Retina (tissue), 1 donor: ENCODE data around the gene CEP350.

Experiments used
- DNase-seq: peaks from one replicate; pipeline ENCODE4 v3.0.0-alpha.2; 2016

Gene CEP350, protein sequence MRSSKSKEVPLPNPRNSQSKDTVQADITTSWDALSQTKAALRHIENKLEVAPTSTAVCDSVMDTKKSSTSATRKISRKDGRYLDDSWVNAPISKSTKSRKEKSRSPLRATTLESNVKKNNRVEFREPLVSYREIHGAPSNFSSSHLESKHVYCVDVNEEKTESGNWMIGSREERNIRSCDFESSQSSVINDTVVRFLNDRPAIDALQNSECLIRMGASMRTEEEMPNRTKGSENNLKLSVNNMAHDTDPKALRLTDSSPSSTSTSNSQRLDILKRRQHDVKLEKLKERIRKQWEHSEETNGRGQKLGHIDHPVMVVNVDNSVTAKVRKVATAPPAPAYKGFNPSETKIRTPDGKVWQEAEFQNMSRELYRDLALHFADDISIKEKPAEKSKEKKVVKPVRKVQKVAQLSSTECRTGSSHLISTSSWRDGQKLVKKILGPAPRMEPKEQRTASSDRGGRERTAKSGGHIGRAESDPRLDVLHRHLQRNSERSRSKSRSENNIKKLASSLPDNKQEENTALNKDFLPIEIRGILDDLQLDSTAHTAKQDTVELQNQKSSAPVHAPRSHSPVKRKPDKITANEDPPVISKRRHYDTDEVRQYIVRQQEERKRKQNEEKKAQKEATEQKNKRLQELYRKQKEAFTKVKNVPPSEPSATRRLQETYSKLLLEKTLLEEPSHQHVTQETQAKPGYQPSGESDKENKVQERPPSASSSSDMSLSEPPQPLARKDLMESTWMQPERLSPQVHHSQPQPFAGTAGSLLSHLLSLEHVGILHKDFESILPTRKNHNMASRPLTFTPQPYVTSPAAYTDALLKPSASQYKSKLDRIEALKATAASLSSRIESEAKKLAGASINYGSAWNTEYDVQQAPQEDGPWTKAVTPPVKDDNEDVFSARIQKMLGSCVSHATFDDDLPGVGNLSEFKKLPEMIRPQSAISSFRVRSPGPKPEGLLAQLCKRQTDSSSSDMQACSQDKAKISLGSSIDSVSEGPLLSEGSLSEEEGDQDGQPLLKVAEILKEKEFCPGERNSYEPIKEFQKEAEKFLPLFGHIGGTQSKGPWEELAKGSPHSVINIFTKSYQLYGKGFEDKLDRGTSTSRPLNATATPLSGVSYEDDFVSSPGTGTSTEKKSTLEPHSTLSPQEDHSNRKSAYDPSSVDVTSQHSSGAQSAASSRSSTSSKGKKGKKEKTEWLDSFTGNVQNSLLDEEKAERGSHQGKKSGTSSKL (N-terminal part only)

DNA sequence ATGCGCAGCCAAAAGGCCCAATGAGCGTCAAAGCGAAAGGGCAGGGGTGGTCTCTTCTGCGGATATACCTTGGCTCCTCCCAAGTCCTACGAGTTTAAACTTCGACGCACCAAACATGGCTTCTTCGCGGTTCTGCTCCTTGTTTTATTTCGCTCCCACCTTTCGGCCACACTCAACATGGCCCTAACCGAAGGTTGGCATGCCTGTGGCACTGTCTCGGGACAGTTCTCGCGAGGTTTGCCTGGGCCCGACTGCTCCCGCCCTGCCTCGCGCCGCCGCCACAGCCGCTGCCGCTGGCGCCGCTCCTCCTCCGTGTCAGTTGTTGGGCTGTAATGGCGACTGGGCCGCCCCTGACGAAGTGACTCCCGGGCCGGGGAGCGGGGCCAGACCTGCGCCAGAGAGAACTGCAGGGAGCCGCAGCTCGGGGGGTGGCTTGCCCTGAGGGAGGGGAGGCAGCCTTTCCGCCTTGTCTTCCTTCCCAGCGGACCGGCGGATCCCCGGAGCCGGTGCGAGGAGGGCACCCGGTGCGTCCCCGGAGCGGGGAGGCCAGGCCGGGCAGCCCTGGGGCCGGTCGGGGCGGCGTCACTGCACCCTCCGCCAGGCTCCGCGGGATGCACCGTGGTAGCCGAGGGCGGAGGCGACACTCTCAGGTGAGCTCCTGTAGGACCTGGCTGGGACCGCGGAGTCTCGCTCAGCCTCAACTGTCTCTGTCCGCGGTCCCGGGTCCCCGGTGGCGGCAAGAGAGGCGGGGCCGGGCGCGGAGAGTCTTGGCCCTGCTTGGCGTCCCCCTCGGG lies at the start of gene CEP350:
Gene CEP350, plus strand, starts transcription at position 318 of the 794 bp plus-strand sequence. CDS start 31,372 bp downstream, outside the sequence.
- DNase-seq = peak; percentile 97

DNA sequence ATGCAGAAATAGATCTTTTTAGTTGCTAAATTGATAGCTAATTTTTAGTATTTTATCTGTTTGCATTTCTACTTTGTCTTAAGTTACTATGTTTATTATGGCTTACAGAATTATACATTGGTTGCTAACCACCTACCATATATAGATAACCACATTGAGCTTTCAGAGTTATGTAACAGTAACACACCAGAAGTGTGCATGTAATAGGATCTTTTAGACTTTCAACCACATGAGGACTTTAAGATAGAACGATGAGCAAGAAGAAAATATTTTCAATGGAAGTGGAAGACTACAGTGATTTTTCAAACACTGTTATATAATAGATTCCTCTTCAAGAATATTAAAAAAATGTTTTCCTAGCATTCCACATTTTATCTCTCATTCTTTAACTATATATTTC lies 43.7 kb upstream of the CEP350 start:
- DNase-seq = no peak

DNA sequence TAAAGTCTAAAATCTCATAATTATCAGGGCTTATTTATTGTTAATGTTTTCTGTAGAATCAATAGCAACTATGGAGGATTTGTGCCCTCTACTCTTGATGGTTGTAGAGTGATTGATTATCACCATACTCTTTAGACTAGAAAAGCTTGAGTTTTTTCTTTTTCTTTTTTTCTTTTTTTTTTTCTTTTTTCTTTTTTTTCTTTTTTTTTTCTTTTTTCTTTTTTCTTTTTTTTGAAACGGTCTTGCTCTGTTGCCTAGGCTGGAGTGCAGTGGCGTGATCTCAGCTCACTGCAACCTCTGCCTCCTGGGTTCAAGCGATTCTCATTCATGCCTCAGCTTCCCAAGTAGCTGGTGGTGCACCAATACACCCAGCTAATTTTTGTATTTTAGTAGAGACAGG lies 42.8 kb upstream of the CEP350 start:
- DNase-seq = no peak

DNA sequence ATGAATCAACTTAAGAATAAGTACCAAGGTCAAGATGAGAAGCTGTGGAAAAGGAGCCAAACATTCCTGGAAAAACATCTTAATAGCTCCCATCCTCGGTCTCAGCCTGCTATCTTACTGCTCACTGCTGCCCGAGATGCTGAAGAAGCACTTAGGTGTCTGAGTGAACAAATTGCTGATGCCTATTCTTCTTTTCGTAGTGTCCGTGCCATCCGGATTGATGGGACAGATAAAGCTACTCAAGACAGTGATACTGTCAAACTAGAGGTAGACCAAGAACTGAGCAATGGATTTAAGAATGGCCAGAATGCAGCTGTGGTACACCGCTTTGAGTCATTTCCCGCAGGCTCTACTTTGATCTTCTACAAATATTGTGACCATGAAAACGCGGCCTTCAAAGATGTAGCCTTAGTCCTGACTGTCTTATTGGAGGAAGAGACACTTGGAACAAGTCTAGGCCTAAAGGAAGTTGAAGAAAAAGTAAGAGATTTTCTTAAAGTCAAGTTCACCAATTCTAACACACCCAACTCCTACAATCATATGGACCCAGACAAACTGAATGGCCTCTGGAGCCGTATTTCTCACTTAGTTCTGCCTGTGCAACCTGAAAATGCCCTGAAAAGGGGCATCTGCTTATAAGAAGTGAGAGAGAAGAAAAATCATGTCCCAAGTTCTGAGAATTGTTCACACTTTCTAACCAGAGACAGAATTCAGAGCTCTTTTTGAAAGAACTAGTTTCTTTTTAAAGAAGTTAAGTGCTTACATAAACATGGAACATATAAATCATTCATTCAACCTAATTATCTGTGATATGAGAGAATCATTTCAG lies 36.8 kb upstream of the CEP350 start:
- DNase-seq = no peak

DNA sequence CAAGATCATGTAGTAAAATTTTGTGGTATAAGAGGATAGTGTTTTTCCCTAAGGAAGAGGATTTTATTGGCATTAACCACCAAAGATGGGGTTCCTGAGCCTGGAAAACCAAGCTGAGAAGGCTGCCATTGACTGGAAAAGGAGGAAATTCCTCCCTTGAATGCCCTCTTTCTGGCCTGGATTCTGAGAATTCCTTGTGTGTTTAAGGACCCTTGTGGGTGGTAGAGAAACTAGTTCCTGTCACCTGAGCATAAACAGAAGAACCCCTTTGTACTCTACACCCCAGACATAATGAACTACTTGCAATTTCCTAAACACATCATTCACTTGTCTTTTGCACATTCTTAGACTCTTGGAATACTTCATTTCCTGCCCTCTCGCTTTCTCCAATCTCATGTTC lies 33.1 kb upstream of the CEP350 start:
- no peak for DNase-seq

DNA sequence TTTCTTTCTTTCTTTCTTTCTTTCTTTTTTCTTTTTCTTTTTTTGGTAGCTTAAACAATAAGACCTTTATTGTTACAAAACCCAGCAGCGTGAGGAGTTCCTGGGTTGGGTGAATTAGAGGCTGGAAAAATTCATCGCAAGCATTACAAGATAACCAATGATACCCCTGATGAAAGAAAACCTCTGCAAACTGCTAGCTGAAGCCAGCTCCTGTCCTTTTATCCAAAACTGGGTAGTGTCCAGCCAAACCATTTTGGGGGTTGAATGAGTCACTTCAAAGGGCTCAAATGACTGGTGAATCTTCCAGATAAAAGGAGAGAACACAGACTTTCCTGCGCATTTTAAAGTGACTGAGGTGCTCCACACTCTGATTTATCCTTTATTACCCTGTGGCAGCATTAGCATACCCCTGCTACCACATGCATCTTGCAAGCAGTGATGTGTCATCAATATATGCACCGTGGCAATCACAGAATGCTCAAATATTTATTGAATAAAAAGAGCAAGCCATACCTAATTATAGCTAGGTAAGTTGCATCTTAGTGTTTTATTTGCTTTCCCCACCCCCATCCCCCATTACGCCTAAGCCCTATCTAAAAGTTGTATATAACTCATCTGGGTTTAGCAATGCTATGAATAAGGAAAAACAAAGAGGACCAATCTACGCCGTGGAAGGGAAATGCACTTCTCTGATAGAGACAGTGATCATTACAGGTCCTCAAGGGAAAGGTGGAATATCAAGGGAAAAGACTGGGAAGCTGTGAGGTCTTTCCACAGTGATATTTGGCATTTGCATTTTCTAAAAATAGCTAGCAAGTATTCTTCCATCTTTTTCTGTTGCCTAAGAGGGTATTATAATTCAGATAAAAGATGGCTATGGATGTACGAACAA lies 32.4 kb upstream of the CEP350 start:
- no peak for DNase-seq

DNA sequence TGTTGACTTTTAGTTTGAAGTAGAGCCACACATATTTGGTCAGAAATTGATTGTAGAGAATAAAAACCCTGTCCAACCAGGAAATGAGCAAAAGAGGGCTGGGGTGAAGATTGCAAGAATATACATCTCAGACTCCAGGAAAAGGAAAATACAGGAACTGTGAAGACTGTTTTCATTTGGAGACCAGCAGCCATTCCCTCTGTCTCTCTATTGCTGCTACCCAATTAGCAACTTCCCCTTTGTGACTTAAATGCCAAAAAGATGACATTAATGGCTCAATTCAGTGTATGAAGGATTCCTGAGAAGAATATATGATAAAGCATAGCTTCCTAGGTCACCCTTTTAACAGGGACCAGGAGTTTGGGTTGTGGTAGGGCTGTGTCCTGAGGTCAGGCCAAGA lies 31.6 kb upstream of the CEP350 start:
- no peak for DNase-seq

DNA sequence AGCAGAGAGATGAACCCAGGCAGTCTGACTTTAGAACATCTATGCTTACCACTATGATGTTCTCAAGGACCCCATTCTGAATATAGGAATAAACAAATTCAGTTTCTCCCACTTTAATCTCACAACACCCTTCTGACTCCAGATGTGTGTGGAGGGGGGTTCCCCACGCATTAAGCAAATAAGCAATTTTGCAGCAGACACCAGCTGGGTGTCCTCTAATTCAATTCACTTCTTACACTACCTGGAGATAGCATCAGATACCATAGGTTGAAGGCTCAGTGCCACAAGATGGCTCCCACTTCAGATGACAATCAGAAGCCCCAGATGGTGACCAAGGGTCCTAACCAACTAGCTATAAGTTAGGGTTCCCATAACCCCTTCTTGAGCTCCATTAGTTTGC lies 30.3 kb upstream of the CEP350 start:
- DNase-seq = no peak

DNA sequence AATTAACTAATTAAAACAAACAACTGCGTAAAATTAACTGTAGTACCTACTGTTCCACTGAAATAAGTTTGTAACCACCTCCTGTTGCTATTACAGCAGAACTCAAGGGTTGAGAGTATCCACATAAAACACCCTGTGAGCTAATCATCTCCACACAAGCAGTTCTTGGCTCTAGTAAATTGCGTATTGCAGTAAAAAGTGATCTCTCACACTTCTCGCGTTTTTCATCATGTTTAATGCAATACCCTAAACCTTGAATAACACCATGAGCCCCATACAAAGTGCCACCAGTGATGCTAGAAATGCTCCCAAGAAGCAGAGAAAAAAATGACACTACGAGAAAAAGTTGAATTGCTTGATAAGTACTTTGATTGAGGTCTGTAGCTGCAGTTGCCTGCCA lies 29.3 kb upstream of the CEP350 start:
- DNase-seq = no peak

DNA sequence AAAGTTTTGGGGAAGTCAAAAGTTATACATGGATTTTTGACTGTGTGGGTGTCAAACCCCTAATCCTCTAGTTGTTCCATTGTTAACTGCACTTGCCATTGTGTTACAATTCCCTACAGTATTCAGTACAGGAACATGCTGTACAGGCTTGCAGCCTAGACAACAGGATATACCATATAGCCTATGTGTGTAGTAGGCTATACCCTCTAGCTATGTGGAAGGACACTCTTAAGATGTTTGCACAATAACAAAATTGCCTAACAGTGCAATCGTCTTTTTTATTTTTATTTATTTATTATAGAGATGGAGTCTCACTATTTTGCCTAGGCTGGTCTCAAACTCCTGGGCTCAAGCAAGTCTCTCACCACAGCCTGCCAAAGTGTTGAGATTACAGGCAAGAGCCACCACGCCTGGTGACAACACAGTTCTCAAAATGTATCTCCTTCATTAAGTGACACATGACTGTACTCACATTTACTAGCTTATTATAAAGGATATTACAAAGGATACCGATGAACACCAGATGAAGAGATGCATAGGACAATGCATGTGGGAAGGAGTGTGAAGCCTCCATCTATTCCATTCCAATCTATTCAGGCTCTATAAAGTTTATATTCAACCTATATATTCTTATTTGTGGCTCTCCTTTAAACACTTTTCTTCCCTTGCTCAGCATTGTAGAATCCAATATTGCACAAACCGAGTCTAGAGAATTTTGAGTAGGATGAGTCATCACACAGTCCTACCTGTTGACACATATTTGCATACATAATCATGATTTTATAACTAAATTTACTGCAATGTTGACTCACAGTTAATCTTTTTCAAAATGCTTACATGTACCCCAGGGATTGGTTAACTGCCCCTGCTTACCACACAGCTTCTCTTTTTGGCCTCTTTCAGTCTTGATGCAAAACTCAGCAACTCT lies 28.4 kb upstream of the CEP350 start:
- no peak for DNase-seq

DNA sequence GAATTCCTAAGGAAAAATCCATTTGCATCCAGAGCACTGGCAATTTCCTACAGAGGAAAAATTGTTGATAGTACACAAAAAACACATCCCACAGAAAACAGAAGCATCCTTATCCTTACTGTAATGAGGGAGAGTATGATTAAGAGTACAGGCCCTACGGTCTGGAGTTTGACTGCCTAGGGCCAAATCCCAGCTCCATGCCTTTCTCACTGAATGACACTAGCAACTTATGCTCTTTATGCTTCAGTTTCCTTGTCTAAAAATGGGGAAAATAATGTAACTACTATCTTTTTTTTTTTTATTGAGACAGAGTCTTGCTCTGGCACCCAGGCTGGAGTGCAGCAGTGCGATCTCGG lies 27.8 kb upstream of the CEP350 start:
- DNase-seq = no peak

DNA sequence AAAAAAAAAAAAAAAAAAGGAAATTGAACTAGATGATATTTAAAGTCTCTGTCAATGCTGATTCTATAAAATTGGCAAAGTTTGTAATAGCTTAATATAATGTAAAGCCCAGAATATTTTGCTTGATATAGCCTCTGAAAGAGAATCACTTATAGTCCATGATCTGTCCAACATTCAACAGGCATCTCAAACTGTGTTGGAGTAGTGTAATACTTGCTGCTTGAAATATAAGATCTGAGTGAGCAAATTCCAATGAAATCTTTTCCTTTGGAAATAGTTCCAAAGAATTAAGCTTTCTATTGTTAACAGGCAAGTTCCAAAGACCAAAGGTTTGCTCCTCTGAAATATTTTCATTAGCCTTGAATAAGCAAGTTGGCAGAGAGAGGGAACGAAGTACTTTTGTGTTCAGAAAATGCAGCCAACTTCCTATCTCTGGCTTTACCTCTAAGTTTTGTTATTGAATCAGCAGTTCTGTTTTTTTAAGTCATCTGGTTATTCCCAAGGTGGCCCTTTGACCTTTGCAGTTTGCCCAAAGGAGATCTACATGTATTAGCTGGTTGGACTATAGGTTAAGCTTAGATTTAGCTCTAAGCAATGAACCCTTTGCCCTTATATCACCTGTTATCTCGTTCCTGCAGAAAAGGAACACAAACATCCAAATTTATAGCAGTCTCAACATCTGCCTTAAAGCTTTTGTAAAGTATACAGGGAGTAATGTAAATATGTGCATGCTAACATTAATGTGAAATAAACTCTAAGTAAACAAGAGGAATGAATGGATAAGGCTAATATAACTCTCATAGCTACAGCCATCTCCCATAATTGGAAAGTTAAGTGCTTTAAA lies 24.4 kb upstream of the CEP350 start:
- no peak for DNase-seq

DNA sequence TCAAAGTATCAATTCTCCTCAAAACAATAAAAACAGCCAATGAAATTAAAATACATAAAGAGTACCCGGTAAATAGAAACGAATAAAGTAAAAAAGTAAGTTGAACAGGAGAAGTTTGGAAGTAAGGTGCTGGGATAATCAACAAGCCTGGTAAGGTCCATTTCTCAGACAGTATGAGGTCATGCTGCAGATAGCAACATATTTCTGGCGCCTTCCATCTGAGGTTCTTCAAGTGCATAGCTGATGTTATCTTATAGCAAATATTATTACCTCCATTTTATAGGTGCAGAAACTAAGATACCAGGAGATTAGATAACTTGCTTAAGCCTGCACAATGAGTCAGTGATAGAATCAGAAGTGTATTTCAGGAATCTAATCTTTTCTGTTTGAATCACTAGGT lies 23.7 kb upstream of the CEP350 start:
- DNase-seq = no peak

DNA sequence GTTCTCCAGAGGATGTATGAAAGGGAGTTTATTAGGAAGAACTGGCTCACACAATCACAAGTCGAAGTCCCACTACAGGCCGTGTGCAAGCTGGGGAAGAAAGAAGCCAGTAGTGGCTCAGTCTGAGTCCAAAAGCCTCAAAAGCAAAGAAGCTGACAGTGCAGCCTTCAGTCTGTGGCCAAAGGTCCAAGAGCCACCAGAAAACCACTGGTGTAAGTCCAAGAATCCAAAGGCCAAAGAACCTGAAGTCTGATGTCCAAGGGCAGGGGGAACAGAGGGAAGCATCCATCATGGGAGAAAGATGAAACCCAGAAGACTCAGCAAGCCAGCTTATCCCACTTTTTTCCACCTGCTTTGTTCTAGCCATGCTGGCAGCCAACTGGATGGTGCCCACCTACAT lies 21.4 kb upstream of the CEP350 start:
- DNase-seq = no peak

DNA sequence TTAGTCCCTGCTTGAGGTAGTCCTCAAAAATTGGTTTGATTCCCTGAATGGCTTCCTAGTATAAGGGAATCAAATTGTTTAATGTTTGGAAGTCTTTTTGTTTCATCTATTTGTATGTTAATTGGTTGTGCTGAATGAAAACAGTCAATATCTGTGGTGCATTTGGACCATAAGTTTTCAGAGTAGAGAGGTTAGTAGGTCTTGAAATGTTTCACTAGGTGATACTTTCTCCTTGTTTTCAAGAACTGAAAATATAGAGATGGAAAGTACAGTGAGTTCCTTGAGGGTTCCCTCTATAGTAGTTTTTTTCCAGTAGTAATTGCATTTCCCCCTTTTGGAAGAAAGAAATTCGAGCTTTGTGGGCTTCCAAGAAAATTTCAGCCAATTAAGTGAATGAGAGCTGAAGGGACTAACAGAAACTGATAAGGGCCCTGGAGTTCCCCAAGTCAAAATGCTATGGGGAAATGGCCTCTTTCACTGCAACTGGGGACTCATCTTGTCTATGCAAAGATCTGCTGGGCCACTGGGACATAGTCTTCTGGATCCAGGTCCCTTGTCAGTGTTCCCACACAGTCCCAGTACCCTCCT lies 18.6 kb upstream of the CEP350 start:
- no peak for DNase-seq

DNA sequence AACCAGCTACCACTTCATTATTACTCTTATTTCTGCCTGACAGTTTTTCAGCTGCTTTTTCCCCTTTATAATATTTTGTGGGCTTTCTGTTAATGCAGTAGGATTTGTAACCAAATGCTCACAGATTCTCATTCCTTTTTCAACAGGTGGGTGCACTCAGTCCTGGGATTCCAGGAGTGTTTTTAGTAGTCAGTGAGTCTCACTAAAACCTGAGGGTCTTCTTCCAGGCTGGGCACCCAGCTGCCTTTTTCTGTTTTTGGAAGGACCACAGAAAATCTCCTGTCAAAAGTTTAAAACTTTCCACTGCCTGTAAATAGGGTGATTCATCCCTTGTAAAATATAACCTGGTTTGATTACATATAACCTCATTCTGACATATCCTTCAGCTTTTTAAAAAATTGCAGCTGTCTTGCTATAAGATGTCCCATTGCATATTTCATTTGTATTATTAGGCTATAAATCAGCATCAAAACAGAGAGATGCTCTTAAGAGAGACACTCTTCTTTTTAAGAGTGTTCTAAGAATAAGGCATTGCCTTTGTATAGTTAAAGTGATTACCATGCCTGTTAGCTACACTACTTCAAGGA lies 16.8 kb upstream of the CEP350 start:
- no peak for DNase-seq

DNA sequence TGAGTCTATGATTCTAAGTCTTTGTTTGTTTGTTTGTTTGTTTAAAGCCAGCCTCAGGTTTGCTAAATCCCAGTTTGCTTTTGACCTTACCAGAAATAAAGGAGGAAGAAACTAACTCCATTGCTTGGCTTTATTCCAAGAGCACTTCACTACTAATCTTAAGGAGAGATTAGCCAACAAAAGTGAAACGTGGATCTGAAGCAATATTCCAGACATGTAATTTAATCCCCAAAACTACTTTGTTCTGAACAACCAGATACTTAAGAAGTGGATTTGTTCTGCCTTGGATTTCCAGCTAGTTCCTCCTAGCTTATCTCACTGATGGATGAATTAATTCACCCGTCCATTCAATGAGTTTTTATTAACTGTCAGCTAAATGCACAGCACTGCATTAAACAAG lies 15.9 kb upstream of the CEP350 start:
- no peak for DNase-seq

DNA sequence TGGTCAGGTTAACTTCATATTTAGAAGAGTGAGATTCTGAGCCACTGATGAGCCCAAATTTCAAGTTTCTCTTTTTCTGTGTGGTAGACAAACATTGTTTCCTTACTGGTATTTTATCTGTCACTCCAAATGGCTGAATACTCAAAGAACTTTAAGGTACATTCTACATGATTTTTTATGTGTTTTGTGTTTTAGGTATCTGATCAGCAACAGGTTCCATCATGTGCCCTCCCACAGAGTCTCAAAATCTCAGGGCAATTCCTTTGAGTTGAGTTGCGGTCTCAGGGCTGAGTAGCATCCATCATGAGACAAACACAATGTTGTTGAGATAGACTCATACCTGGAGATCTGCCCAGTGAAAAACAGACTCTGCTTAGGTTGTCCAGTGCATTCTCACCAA lies 14.7 kb upstream of the CEP350 start:
- DNase-seq = no peak
